Sigmoid colon (tissue), 7 donors: ENCODE measurements around the gene RHO. TPM values are rescaled to one million over a fixed set of nuclear protein-coding genes. Genes with fewer than 3 reads are reported as not detected.
"Not testable (repeated sequence)": the region's sequence is repeated elsewhere in the genome, so short reads cannot be mapped to it uniquely, and the experiment has no call there.

Experiments
- DNase-seq: peaks from one replicate; pipeline ENCODE4 v3.0.0-alpha.2; 2019
- H3K27ac ChIP-seq, 4 donors: fragments of 200-600 bp; sonication (generic); one replicate each; pipeline ENCODE4 v1.5.1; 2016 to 2019; ENCODE audit warnings: mild to moderate bottlenecking in 1 of 4
- H3K27me3 ChIP-seq, 3 donors: fragments of 200-600 bp; sonication (generic); one replicate each; pipeline ENCODE4 v1.5.1; 2019; ENCODE audit warnings: mild to moderate bottlenecking in 1 of 3
- H3K36me3 ChIP-seq, 4 donors: fragments of 200-600 bp; sonication (generic); one replicate each; pipeline ENCODE4 v1.5.1; 2016 to 2019
- H3K4me1 ChIP-seq, 4 donors: fragments of 200-600 bp; sonication (generic); one replicate each; pipeline ENCODE4 v1.5.1; 2017 to 2019
- H3K4me3 ChIP-seq, 4 donors: fragments of 200-600 bp; sonication (generic); one replicate each; pipeline ENCODE4 v1.5.1; 2017 to 2019; ENCODE audit warnings: mild to moderate bottlenecking in 2 of 4, moderate library complexity in 1 of 4
- H3K9me3 ChIP-seq, 4 donors: fragments of 200-600 bp in 3 of 4; sonication (generic) in 3 of 4; one replicate each; pipeline versions ENCODE4 v1.5.1 to v1.6.1; 2013 to 2019
- EP300 ChIP-seq, 4 donors: sonication (generic); formaldehyde crosslinking; IDR thresholded peaks; one replicate each; pipeline ENCODE4 v1.6.1; 2017; ENCODE audit warnings: antibody characterized with exemption in 4 of 4
- POLR2A ChIP-seq, 2 donors: fragments of 450-650 bp; IDR thresholded peaks; one replicate each; pipeline ENCODE4 v1.6.1; 2016; ENCODE audit warnings: antibody characterized with exemption in 2 of 2, mild to moderate bottlenecking in 2 of 2, moderate library complexity in 2 of 2
- POLR2AphosphoS5 ChIP-seq, 4 donors: sonication (generic); formaldehyde crosslinking; IDR thresholded peaks; one replicate each; pipeline ENCODE4 v1.6.1; 2017; ENCODE audit warnings: antibody characterized with exemption in 4 of 4
- WGBS, 2 donors: extraction: QIAGEN DNeasy Blood & Tissue Kit; methylation state at CpG; one replicate each; pipeline ENCODE4 v1.1.7; 2013; 5-methylcytosine and 5-hydroxymethylcytosine counted together
- intact Hi-C: fragments of 100-400 bp; cut with DNase I; formaldehyde crosslinking; loops from one replicate; pipeline ENCODE4 v1.15.1; 2023
- polyA plus RNA-seq, 3 donors: library from polyadenylated mRNA; stranded (reverse); fragments of 200-250 nt; gene quantifications; one replicate each; pipeline ENCODE4 v1.2.3, GENCODE V29; 2013
- total RNA-seq, 4 donors: library from RNA; depleted of rRNA; stranded (reverse); fragments of >200 nt; gene quantifications; one replicate each; pipeline ENCODE4 v1.1.0, GENCODE V29; 2016
- TF ChIP-seq, protein P1 (sequence below), 4 experiments: fragments of 450-650 bp in 3 of 4; fragments of 200-600 bp in 1 of 4; IDR thresholded peaks; one replicate each; pipeline ENCODE4 v1.5.1; 2016 to 2019; ENCODE audit warnings: antibody characterized with exemption in 4 of 4, mild to moderate bottlenecking in 3 of 4, moderate library complexity in 2 of 4
- donor health status: healthy with polysubstance abuse.
- donor health status: Bipolar disorder and iron deficiency.
- donor health status: healthy.

The RHO gene
- total and polyA plus RNA-seq, 7 donors: not detected

GRCh38 chr3:129498603-129499488 lies 29.6 kb upstream of the RHO start:
- H3K27me3 ChIP-seq, H3K9me3 ChIP-seq, DNase-seq, intact Hi-C loops, H3K4me3 ChIP-seq: not testable (repeated sequence)
- WGBS, 2 donors: 85 to 86% methylated on average over 8 of the region's 8 CpGs
- Histone ChIP-seq H3K4me1 (peaks cover 0 to 12% (median 4%) of the 10 kb centered on the region in 4 donors), H3K27ac (peak overlapping the region in 3 of 4 donors; percentile 0 to 12 (median 10)), H3K36me3 (peaks cover 4 to 50% (median 6%) of the 10 kb centered on the region in 4 donors)

DNA sequence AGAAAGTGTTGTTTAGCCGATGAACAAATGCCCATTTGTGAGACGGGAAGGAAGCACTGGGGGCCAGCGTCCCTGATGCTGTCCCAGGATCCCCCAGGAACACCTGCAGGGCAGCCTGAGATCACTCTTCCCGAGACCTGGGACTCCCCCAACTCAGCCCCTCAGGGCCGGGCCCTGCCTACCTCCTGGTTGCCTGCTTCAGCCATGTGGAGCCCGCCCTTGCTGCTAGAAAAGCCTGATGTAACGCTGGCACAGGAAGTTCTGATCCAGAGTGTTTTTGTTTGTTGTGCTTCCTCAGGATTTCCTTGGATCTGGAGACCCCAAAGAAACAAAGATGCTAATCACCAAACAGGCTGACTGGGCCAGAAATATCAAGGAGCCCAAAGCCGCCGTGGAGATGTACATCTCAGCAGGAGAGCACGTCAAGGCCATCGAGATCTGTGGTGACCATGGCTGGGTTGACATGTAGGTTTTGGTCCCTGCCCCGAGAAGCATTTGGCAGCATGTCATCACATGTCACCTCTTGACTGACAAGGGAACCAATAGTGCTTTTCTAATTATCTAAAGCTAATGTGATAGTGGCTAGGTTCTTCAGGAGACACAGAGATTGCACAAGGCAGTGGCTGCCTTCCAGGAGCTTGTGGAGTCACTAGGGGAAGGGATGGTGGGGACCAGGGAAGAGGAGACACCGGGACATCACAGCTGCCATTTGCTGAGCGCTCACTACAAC lies 28.7 kb upstream of the RHO start:
- DNase-seq, H3K4me1 ChIP-seq, H3K27me3 ChIP-seq, H3K4me3 ChIP-seq, intact Hi-C loops, H3K9me3 ChIP-seq: not testable (repeated sequence)
- WGBS, 2 donors: 92 to 95% methylated on average over 13 to 14 of the region's 14 CpGs
- Histone ChIP-seq H3K27ac (peak overlapping the region in 1 of 4 donors; percentile 14), H3K36me3 (peaks cover 8 to 59% (median 8%) of the 10 kb centered on the region in 4 donors)

- TF ChIP-seq POLR2A (IDR thresholded peaks at IDR 0.05) (no peak), EP300 (IDR thresholded peaks at IDR 0.05) (no peak), POLR2AphosphoS5 (IDR thresholded peaks at IDR 0.05) (no peak)
- TF ChIP-seq, protein P1, sequence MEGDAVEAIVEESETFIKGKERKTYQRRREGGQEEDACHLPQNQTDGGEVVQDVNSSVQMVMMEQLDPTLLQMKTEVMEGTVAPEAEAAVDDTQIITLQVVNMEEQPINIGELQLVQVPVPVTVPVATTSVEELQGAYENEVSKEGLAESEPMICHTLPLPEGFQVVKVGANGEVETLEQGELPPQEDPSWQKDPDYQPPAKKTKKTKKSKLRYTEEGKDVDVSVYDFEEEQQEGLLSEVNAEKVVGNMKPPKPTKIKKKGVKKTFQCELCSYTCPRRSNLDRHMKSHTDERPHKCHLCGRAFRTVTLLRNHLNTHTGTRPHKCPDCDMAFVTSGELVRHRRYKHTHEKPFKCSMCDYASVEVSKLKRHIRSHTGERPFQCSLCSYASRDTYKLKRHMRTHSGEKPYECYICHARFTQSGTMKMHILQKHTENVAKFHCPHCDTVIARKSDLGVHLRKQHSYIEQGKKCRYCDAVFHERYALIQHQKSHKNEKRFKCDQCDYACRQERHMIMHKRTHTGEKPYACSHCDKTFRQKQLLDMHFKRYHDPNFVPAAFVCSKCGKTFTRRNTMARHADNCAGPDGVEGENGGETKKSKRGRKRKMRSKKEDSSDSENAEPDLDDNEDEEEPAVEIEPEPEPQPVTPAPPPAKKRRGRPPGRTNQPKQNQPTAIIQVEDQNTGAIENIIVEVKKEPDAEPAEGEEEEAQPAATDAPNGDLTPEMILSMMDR (IDR thresholded peaks at IDR 0.05): no peak
These were observed 28.1 kb upstream of the RHO start for GRCh38 chr3:129500334-129500658.

GRCh38 chr3:129501630-129502029 lies 26.8 kb upstream of the RHO start:
- Histone ChIP-seq H3K27ac (no peak overlapping the region), H3K36me3 (peaks cover 2 to 66% (median 10%) of the 10 kb centered on the region in 4 donors), H3K27me3 (no peaks in the 10 kb centered on the region), H3K4me3 (no peak overlapping the region), H3K4me1 (no peaks in the 10 kb centered on the region), H3K9me3 (no peaks in the 10 kb centered on the region)
- 85 to 91% methylated on average over 5 of the region's 5 CpGs for WGBS, 2 donors
- no peak for DNase-seq
- intact Hi-C loops: no loop called here
- TF ChIP-seq POLR2AphosphoS5 (IDR thresholded peaks at IDR 0.05) (no peak), POLR2A (IDR thresholded peaks at IDR 0.05) (no peak), EP300 (IDR thresholded peaks at IDR 0.05) (no peak)
- TF ChIP-seq, protein P1 (IDR thresholded peaks at IDR 0.05): no peak

More at GRCh38 chr3:129500334-129500658, 28.1 kb upstream of the RHO start:
- Histone ChIP-seq H3K27me3 (no peaks in the 10 kb centered on the region), H3K4me1 (peaks cover 0 to 5% (median 1%) of the 10 kb centered on the region in 4 donors), H3K27ac (peak overlapping the region in 1 of 4 donors; percentile 14), H3K36me3 (peaks cover 5 to 64% (median 8%) of the 10 kb centered on the region in 4 donors), H3K4me3 (no peak overlapping the region), H3K9me3 (no peaks in the 10 kb centered on the region)
- no peak for DNase-seq
- intact Hi-C loops: no loop called here
- 96 to 97% methylated on average over 5 of the region's 5 CpGs for WGBS, 2 donors

GRCh38 chr3:129502641-129503408 lies 25.6 kb upstream of the RHO start:
- no peak overlapping the region for H3K27ac ChIP-seq
- no peak for DNase-seq

More at GRCh38 chr3:129502641-129503408, 25.6 kb upstream of the RHO start:
- no peaks in the 10 kb centered on the region for H3K27me3 ChIP-seq
- H3K9me3 ChIP-seq: no peaks in the 10 kb centered on the region
- peaks cover 8 to 72% (median 14%) of the 10 kb centered on the region in 4 donors for H3K36me3 ChIP-seq
- TF ChIP-seq EP300 (IDR thresholded peaks at IDR 0.05): no peak
- no peak for TF ChIP-seq POLR2AphosphoS5 (IDR thresholded peaks at IDR 0.05)
- no peak for TF ChIP-seq POLR2A (IDR thresholded peaks at IDR 0.05)
- TF ChIP-seq, protein P1 (IDR thresholded peaks at IDR 0.05): no peak
- intact Hi-C loops: no loop called here
- WGBS, 2 donors: 96% methylated on average over 18 of the region's 18 CpGs
- H3K4me1 ChIP-seq: no peaks in the 10 kb centered on the region
- no peak overlapping the region for H3K4me3 ChIP-seq
